ENCODE measurements around the gene TNF. TPM values are rescaled to one million over a fixed set of nuclear protein-coding genes. Genes with fewer than 3 reads are reported as not detected.

TNF gene
- total RNA-seq, 1 experiment from 2014 or later: 0.64 TPM

GRCh38 chr6:31582230-31582643 is 6.9 kb downstream of the TNF start, which contains the start of gene LTB:
TSS of gene LTB (minus strand) at chr6:31582424. CDS start at chr6:31582417, 7 bp downstream.
- ChIA-PET CTCF (interaction anchor here (3.0 kb wide), 1 partner anchor 15 kb away, joined by 22 read pairs; no protein-coding TSS in a partner anchor), POLR2A (interaction anchor here (0.6 kb wide), 1 partner anchor 27 kb away, joined by 4 read pairs; no protein-coding TSS in a partner anchor)
- no peaks in the 10 kb centered on the region for H3K9me3 ChIP-seq (ENCODE audit: control insufficient read depth, insufficient read depth, low read depth, low read length)
- ATAC-seq: no peak
- H3K27me3 ChIP-seq (ENCODE audit: control insufficient read depth, insufficient read depth, low read length): no peaks in the 10 kb centered on the region
- H3K4me3 ChIP-seq (ENCODE audit: low read depth in 2 of 2, low read length in 2 of 2): peak within 1 kb of the TSS; percentile 78 to 80
- peak within 1 kb of the TSS; percentile 84 for H3K27ac ChIP-seq (ENCODE audit: low read length)
- no peaks in the 10 kb centered on the region for H3K36me3 ChIP-seq (ENCODE audit: control insufficient read depth, insufficient read depth, low read length)
- in situ Hi-C loops (cut with HindIII; ENCODE audit: low pct_unique_long_range_greater_than_20kb, low sequenced_read_pairs): no loop called here
- H3K4me1 ChIP-seq (ENCODE audit: control insufficient read depth, insufficient read depth, low read length): peaks cover 22% of the 10 kb centered on the region
- intact Hi-C loops (cut with micrococcal nuclease; ENCODE audit: unreplicated experiment): no loop called here
- no TSS peak for BruUV-seq (replicated peaks)
- DNase-seq (ENCODE audit: low read depth, low spot score): no peak
- no peak for TF ChIP-seq TCF7L2 (IDR thresholded peaks at IDR 0.05; ENCODE audit: low read depth, low read length)
- TF ChIP-seq CTCF (IDR thresholded peaks at IDR 0.05): no peak
- no peak for TF ChIP-seq SIN3A (IDR thresholded peaks at IDR 0.05; ENCODE audit: borderline replicate concordance, insufficient read depth, low read depth, low read length)
- TF ChIP-seq REST (IDR thresholded peaks at IDR 0.05; ENCODE audit: insufficient read depth in 1 of 2, low read depth in 2 of 2, low read length in 1 of 2): no peak
- no peak; the same call in 1 of the 2 replicates for TF ChIP-seq POLR2AphosphoS5 (IDR thresholded peaks at IDR 0.05; ENCODE audit: low read depth, low read length)

GRCh38 chr6:31585491-31585890 is 10.1 kb downstream of the TNF start:
- in situ Hi-C loops (cut with HindIII; ENCODE audit: low pct_unique_long_range_greater_than_20kb, low sequenced_read_pairs): no loop called here
- Histone ChIP-seq H3K36me3 (ENCODE audit: control insufficient read depth, insufficient read depth, low read length) (no peaks in the 10 kb centered on the region), H3K27me3 (ENCODE audit: control insufficient read depth, insufficient read depth, low read length) (no peaks in the 10 kb centered on the region), H3K27ac (ENCODE audit: low read length) (no peak overlapping the region), H3K9me3 (ENCODE audit: control insufficient read depth, insufficient read depth, low read depth, low read length) (no peaks in the 10 kb centered on the region), H3K4me3 (ENCODE audit: low read depth in 2 of 2, low read length in 2 of 2) (no peak overlapping the region), H3K4me1 (ENCODE audit: control insufficient read depth, insufficient read depth, low read length) (peaks cover 3% of the 10 kb centered on the region; the same call in 1 of the 2 replicates)
- DNase-seq (ENCODE audit: low read depth, low spot score) (no peak), ATAC-seq (no peak)
- TF ChIP-seq REST (IDR thresholded peaks at IDR 0.05; ENCODE audit: insufficient read depth in 1 of 2, low read depth in 2 of 2, low read length in 1 of 2) (no peak), CTCF (IDR thresholded peaks at IDR 0.05) (no peak; the same call in 1 of the 2 replicates), SIN3A (IDR thresholded peaks at IDR 0.05; ENCODE audit: borderline replicate concordance, insufficient read depth, low read depth, low read length) (no peak)
- no TSS peak for BruUV-seq (replicated peaks)
- CTCF ChIA-PET: interaction anchor here (0.6 kb wide), 1 partner anchor 11 kb away, joined by 3 read pairs; no protein-coding TSS in a partner anchor
- intact Hi-C loops (cut with micrococcal nuclease; ENCODE audit: unreplicated experiment): no loop called here
- POLR2A ChIA-PET: no interaction called here

Data from Panc1 (cell line).